NCI-H1092 (cell line): ENCODE measurements around the gene FNBP1L.
"Not testable (repeated sequence)": the region's sequence is repeated elsewhere in the genome, so short reads cannot be mapped to it uniquely, and the experiment has no call there.

ENCODE experiments used
- DNase-seq: peaks from one replicate; lab custom pipeline; 2025; lab: John Stamatoyannopoulos, UW

Gene FNBP1L

DNA sequence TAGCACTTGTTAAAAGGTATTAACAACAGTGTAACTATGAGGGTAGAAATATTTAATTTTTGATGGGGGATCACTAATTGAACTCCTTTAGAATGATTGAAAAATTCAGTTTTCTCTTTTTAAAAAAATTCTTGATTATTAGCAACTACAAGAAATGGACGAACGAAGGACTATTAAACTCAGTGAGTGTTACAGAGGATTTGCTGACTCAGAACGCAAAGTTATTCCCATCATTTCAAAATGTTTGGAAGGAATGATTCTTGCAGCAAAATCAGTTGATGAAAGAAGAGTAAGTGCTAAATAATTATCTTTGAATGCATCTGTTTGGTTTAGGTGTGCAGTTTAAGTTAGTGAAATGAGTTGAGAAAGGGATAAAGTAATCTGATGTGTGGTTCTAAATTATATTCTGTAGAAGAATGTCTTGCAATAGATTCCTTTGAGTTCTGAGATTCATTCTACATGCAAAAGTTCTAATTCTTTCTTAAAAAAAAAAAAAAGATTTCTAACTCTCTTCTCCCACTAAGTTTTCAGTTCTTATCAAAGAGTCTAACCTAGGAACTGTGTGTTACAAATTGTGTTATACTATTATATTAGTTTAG, 85.0 kb downstream of the FNBP1L start:
- no peak for DNase-seq

GRCh38 chr1:93533677-93534076, 85.8 kb downstream of the FNBP1L start:
- no peak for DNase-seq

DNA sequence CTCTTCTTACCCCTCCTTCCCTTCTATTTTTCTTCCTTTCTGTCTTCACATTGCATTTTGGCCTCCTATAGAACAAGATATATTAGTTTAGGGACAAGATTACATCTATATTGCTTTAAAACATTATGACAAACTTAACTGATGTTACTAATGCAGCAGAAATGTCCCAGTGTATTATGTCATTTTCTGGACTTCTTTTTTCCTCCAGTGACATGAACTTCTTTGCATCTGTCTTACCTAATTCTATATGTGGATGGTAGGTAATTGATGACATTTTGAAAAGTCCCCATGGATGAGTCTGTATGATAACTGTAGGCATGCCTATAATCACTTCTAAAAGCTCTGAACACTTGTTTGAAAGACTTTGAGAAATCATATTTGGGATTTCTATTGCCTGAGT, 89.5 kb downstream of the FNBP1L start:
- DNase-seq = no peak

GRCh38 chr1:93537924-93538323, 90.0 kb downstream of the FNBP1L start:
- no peak for DNase-seq

DNA sequence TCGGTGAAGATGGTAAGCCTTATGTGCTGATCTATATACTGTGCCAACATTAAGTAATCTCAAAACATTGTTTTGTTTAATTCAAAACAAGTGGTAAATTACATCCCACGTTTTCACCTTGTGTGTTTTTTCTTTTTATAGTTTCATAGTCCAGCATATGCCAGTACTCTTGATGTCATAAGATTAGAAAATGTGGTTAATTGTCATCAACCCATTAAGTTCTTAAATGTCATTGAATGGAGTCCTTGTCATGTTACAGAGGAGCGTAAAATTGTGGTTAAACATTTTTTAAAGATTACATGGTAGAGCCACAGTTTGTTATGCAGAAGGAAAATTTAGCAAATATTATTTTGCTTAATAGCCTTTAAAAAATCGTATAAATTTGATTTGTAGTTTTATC, 93.1 kb downstream of the FNBP1L start:
- DNase-seq = no peak

DNA sequence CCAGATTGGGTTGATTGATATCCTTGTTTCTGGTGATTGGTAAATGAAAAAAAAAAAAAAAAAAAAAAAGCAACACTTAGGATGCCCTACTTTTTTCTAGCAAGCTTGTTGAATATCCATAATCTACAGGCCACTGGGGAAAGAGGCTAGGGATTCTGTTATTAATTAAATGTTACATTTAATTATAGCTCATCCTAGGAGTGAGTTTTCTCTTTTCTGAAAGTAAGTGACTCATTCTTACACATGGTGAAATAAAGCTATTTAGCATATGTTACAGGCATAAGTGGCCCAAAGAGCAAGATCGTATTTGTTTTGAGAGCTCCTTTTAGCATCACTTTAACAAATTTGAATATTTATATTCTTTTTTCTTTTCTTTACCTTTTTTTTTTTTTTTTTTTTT, 94.5 kb downstream of the FNBP1L start:
- DNase-seq = no peak

GRCh38 chr1:93546162-93546863, 98.4 kb downstream of the FNBP1L start:
- DNase-seq = no peak

DNA sequence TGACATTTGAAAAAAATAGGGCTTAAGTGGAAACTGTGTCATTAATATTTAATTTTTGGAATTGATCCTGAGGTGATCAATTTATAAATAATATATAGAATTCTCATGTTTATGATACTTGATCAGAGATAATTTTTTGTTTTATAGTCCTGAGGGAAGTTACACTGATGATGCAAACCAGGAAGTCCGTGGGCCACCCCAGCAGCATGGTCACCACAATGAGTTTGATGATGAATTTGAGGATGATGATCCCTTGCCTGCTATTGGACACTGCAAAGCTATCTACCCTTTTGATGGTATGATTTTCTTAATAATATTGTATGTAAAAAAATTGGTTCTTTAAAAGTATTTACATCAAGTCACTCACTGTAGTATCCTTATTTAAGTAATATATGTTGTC, 101.2 kb downstream of the FNBP1L start:
- no peak for DNase-seq

DNA sequence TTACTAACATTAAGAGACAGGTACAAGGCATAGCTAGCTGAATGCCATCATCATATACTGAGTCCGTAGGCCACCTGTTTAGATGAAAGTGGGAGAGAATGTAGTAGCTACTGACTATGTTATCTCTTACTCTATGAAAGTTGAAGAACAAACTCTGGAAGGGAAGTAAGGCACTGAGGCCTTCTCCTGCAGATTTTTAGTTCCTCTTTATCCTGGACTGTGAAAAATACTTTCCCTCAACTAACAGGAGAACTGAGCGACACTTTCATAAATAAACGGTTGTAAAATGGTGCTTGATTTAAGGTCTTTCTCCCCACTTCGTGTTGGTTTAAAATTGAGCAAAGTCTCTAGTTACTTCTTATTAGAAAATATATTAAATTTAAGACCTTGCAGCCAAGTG, 101.9 kb downstream of the FNBP1L start:
- DNase-seq = no peak

DNA sequence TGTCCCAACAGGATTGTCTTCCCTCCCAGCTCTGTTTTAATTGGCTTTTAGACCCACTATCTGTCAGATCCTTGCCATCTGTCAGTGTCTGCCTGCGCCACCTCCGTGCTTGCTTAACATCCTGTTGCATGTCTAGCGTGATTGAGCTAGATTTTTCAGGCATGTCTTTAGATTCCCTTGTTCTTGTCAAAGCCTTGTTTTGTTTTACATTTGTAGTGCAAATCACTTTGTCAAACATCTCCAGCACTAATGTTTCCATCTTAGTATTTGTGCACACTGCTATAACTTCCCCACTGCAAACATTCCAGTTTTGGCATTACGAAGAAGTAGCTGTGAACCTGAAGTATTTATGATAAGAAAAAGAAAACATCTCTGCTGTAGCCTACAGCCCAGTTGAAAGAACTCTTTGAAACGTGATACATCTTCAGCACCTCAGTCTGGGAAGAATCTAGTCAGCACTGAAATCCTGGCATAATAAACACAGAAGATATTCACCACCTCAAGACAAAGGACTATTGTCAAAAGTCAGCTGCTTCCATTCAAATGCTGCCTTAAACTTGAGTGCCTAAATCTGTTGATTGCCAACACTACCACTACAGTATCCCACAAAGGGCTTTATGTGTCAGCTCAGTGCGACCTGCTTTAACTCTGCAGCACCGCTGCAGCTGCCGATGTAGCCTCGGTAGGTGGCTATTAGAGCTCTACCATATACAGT, 105.0 kb downstream of the FNBP1L start:
- no peak for DNase-seq

DNA sequence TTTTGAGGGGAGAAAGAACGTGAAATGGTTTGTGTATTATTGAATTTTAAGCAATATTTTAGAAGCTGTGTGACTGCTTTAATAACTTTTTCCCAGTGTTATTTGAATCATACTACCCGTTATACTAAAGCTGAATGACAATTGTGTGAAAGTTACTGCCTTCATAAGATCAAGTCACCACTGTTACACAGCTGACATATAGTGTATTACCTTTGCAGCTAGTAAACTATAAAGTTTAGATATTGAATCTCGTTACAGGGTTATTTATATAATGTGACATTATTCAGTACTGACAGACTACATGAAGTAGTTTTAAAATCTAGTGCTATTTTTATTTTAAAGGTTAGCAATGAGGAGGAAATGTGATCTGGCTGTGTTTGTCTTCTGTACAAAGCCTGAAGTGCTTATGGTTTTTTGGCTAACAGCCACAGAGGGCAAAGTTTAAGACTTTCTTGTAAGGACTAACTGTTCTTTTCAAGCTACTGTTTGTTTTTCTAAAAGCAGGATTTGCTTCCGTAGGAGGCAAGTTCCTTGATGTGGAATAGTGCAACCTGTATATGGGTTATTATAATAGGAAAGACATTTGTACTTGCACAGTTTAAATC, 106.1 kb downstream of the FNBP1L start:
- not testable (repeated sequence) for DNase-seq

GRCh38 chr1:93554883-93555872, 107.3 kb downstream of the FNBP1L start:
- DNase-seq = no peak

- DNase-seq = no peak
These were observed 108.4 kb downstream of the FNBP1L start for GRCh38 chr1:93556291-93556690.

GRCh38 chr1:93559045-93559444, 111.1 kb downstream of the FNBP1L start:
- DNase-seq = no peak

DNA sequence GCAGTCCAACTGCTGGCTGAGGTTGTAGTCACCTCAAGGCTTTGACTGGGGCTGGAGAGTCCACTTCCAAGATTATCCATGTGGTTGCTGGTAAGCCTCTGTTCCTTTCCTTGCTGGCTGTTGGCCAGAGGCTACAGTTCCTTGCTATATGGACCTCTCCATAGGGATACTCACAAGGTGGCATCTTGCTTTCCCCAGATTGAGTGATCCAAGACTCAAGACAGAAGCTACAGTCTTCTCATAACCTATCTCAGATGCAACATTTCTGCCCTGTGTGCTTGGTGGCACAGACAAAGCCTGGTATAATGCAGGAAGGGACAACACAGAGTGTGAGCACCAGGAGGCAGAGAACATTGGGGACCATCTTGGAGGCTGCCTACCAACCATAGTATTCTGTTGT, 111.8 kb downstream of the FNBP1L start:
- DNase-seq = no peak

DNA sequence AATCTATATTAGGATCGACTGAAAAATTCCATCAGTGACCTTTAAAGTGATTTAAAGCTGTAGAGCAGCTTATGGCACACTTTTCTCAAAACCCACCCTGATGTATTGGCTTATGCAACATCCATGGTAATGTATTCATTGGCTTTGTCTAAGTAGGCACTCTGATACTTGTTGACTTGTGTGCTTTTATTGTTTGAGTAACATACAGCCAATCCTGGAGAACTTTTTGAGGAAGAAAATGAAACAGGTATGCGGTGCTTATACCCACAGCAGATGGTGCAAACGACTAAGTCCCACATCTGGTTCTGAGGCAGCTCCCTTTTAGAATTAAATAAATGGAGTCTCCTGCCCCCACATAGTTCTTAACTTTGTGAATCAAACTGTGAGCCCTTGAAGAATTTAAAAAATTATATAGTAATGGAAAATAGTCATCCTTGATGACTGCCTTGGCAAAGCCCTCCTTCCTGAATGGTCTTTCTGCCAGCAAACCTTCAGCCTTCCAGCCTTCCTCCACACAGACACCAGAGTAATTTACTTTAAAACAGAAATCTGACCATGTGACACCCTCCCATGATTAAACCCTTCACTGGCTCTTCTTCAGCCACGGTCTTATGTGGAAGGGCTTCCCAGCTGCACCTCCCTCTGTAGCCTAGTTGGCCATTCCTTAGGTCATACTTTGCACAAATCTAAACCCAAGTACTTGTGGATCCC, 117.7 kb downstream of the FNBP1L start:
- DNase-seq = no peak

- no peak for DNase-seq
These were observed 118.3 kb downstream of the FNBP1L start for GRCh38 chr1:93566227-93566626.

- no peak for DNase-seq
These were observed 119.5 kb downstream of the FNBP1L start for GRCh38 chr1:93567255-93567918.

- no peak for DNase-seq
These were observed 121.6 kb downstream of the FNBP1L start for GRCh38 chr1:93569489-93569888.

- no peak for DNase-seq
These were observed 123.8 kb downstream of the FNBP1L start for GRCh38 chr1:93571623-93572310.
